ENCODE data around the gene ZNF362. TPM values are rescaled to one million over a fixed set of nuclear protein-coding genes. Genes with fewer than 3 reads are reported as not detected.

ZNF362 gene
- total and polyA plus RNA-seq, 2 donors (not counting 1 experiment from before 2014, with no cell fraction given) = 3.8 to 5.7 TPM

GRCh38 chr1:33296082-33296458, 39.8 kb downstream of the ZNF362 start:
- H3K79me2 ChIP-seq (ENCODE audit: control insufficient read depth, insufficient read depth, low read length) = no peaks in the 10 kb centered on the region
- peaks cover 4% of the 10 kb centered on the region for H3K36me3 ChIP-seq (ENCODE audit: control insufficient read depth, insufficient read depth, low read length)
- TF ChIP-seq EZH2 (IDR thresholded peaks at IDR 0.05; ENCODE audit: low read length, missing control alignments) (no peak), CTCF (conservative IDR thresholded peaks at IDR 0.05 in 1 of 2, IDR thresholded peaks at IDR 0.05 in 1 of 2; ENCODE audit: low read depth in 1 of 2, low read length in 2 of 2) (no peak)
- H2AFZ ChIP-seq (ENCODE audit: low read length) = no peak overlapping the region
- H3K4me3 ChIP-seq (replicated peaks in 1 of 4; ENCODE audit: control extremely low read depth in 1 of 4, insufficient read depth in 1 of 4, low read depth in 3 of 4, low read length in 4 of 4) = no peak overlapping the region
- H3K4me2 ChIP-seq (ENCODE audit: extremely low read depth, insufficient read depth, low read length) = no peak overlapping the region
- no peaks in the 10 kb centered on the region for H4K20me1 ChIP-seq (ENCODE audit: control insufficient read depth, extremely low read depth, insufficient read depth, low read length)
- DNase-seq (ENCODE audit: low read depth in 2 of 2) = no peak
- peaks cover 9% of the 10 kb centered on the region for H3K4me1 ChIP-seq (ENCODE audit: control insufficient read depth, extremely low read depth, insufficient read depth, low read length)
- peak overlapping the region; percentile 19 for H3K27ac ChIP-seq (ENCODE audit: insufficient read depth, low read length)
- H3K27me3 ChIP-seq (ENCODE audit: control insufficient read depth, insufficient read depth, low read length) = no peaks in the 10 kb centered on the region
- H3K9me3 ChIP-seq (ENCODE audit: control insufficient read depth, insufficient read depth, low read depth, low read length) = no peaks in the 10 kb centered on the region
- no peak overlapping the region for H3K9ac ChIP-seq (ENCODE audit: insufficient read depth, low read length)

GRCh38 chr1:33296824-33297223, 40.5 kb downstream of the ZNF362 start:
- H3K9me3 ChIP-seq (ENCODE audit: control insufficient read depth, insufficient read depth, low read depth, low read length) = no peaks in the 10 kb centered on the region
- no peak for DNase-seq (ENCODE audit: low read depth in 2 of 2)
- no peak overlapping the region for H3K4me2 ChIP-seq (ENCODE audit: extremely low read depth, insufficient read depth, low read length)
- no peak overlapping the region for H3K27ac ChIP-seq (ENCODE audit: insufficient read depth, low read length)
- H3K36me3 ChIP-seq (ENCODE audit: control insufficient read depth, insufficient read depth, low read length) = peaks cover 4% of the 10 kb centered on the region
- no peak overlapping the region for H3K4me3 ChIP-seq (replicated peaks in 1 of 4; ENCODE audit: control extremely low read depth in 1 of 4, insufficient read depth in 1 of 4, low read depth in 3 of 4, low read length in 4 of 4)
- H3K27me3 ChIP-seq (ENCODE audit: control insufficient read depth, insufficient read depth, low read length) = no peaks in the 10 kb centered on the region
- no peaks in the 10 kb centered on the region for H4K20me1 ChIP-seq (ENCODE audit: control insufficient read depth, extremely low read depth, insufficient read depth, low read length)
- no peak overlapping the region for H3K9ac ChIP-seq (ENCODE audit: insufficient read depth, low read length)
- TF ChIP-seq EZH2 (IDR thresholded peaks at IDR 0.05; ENCODE audit: low read length, missing control alignments) = no peak
- TF ChIP-seq CTCF (conservative IDR thresholded peaks at IDR 0.05 in 1 of 2, IDR thresholded peaks at IDR 0.05 in 1 of 2; ENCODE audit: low read depth in 1 of 2, low read length in 2 of 2) = no peak
- H3K4me1 ChIP-seq (ENCODE audit: control insufficient read depth, extremely low read depth, insufficient read depth, low read length) = peaks cover 10% of the 10 kb centered on the region
- H2AFZ ChIP-seq (ENCODE audit: low read length) = no peak overlapping the region
- no peaks in the 10 kb centered on the region for H3K79me2 ChIP-seq (ENCODE audit: control insufficient read depth, insufficient read depth, low read length)

- no peak for TF ChIP-seq CTCF (conservative IDR thresholded peaks at IDR 0.05 in 1 of 2, IDR thresholded peaks at IDR 0.05 in 1 of 2; ENCODE audit: low read depth in 1 of 2, low read length in 2 of 2)
- TF ChIP-seq EZH2 (IDR thresholded peaks at IDR 0.05; ENCODE audit: low read length, missing control alignments) = no peak
- no peak for DNase-seq (ENCODE audit: low read depth in 2 of 2)
- H3K4me1 ChIP-seq (ENCODE audit: control insufficient read depth, extremely low read depth, insufficient read depth, low read length) = peaks cover 10% of the 10 kb centered on the region
- no peak overlapping the region for H3K9ac ChIP-seq (ENCODE audit: insufficient read depth, low read length)
- H3K27me3 ChIP-seq (ENCODE audit: control insufficient read depth, insufficient read depth, low read length) = no peaks in the 10 kb centered on the region
- no peak overlapping the region for H2AFZ ChIP-seq (ENCODE audit: low read length)
- no peaks in the 10 kb centered on the region for H3K9me3 ChIP-seq (ENCODE audit: control insufficient read depth, insufficient read depth, low read depth, low read length)
- H3K27ac ChIP-seq (ENCODE audit: insufficient read depth, low read length) = no peak overlapping the region
- H3K36me3 ChIP-seq (ENCODE audit: control insufficient read depth, insufficient read depth, low read length) = peaks cover 4% of the 10 kb centered on the region
- H3K4me2 ChIP-seq (ENCODE audit: extremely low read depth, insufficient read depth, low read length) = no peak overlapping the region
- H3K79me2 ChIP-seq (ENCODE audit: control insufficient read depth, insufficient read depth, low read length) = no peaks in the 10 kb centered on the region
- no peak overlapping the region for H3K4me3 ChIP-seq (replicated peaks in 1 of 4; ENCODE audit: control extremely low read depth in 1 of 4, insufficient read depth in 1 of 4, low read depth in 3 of 4, low read length in 4 of 4)
- no peaks in the 10 kb centered on the region for H4K20me1 ChIP-seq (ENCODE audit: control insufficient read depth, extremely low read depth, insufficient read depth, low read length)
Observed at GRCh38 chr1:33297911-33298622, 41.8 kb downstream of the ZNF362 start.
